Measurements from ENCODE around the gene ZFYVE1. TPM values are rescaled to one million over a fixed set of nuclear protein-coding genes. Genes with fewer than 3 reads are reported as not detected.

ZFYVE1 gene
- polyA plus RNA-seq, 1 of the 3 experiments (the other 2 are of a cell fraction) = 18.6 TPM

DNA sequence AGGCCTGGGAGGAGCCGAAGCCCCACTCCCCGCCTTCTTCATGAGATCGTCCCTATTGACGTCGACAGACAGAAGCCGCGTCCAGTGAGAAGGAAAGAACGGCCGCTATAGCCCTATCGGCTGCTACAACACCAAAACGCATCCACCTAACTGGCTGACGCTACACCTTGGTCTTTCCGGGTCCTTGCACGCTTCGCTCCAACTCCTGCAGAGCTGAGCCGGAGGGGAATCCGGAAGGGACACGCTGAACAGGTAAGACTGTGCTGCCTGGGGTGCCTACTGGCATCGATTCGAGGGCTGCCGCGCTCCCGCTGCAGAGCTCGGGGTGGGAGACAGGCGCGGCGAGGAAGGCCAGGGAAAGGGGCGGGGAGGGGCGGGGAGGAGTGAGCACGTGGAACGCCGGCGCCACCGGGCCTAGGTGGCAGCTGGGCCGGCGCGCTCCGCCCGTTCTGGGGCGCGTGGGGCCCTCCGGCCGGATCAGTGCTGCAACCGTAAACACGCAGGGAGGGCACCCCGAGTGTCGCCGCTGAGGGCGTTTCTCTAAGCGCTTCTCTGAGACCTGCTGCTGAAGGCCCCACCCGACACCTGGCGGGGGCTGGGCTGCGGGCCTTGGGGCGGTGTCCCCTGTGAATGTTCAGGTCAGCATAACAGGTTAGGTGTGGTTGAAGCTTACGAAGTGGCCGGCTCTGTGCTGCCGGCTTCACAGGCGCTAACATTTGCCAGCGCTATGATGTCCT lies 100.4 kb downstream of the ZFYVE1 start, which contains the start of gene DCAF4 (continued):
- TF ChIP-seq MXI1 (IDR thresholded peaks at IDR 0.05; ENCODE audit: low read depth, low read length) = peak; percentile 99
- TF ChIP-seq, protein P1, sequence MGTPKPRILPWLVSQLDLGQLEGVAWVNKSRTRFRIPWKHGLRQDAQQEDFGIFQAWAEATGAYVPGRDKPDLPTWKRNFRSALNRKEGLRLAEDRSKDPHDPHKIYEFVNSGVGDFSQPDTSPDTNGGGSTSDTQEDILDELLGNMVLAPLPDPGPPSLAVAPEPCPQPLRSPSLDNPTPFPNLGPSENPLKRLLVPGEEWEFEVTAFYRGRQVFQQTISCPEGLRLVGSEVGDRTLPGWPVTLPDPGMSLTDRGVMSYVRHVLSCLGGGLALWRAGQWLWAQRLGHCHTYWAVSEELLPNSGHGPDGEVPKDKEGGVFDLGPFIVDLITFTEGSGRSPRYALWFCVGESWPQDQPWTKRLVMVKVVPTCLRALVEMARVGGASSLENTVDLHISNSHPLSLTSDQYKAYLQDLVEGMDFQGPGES (IDR thresholded peaks at IDR 0.05; ENCODE audit: low read depth, low read length) = peak; percentile 78
- TF ChIP-seq, protein P2, sequence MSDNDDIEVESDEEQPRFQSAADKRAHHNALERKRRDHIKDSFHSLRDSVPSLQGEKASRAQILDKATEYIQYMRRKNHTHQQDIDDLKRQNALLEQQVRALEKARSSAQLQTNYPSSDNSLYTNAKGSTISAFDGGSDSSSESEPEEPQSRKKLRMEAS (IDR thresholded peaks at IDR 0.05; ENCODE audit: low read depth) = peak; percentile 86; the same call in 1 of the 2 replicates
- TF ChIP-seq TEAD4 (IDR thresholded peaks at IDR 0.05; ENCODE audit: borderline replicate concordance, insufficient read depth) = no peak
- TF ChIP-seq RAD21 (IDR thresholded peaks at IDR 0.05; ENCODE audit: low read length) = no peak
- TF ChIP-seq GABPA (IDR thresholded peaks at IDR 0.05; ENCODE audit: low read depth) = peak; percentile 48
- TF ChIP-seq, protein P3, sequence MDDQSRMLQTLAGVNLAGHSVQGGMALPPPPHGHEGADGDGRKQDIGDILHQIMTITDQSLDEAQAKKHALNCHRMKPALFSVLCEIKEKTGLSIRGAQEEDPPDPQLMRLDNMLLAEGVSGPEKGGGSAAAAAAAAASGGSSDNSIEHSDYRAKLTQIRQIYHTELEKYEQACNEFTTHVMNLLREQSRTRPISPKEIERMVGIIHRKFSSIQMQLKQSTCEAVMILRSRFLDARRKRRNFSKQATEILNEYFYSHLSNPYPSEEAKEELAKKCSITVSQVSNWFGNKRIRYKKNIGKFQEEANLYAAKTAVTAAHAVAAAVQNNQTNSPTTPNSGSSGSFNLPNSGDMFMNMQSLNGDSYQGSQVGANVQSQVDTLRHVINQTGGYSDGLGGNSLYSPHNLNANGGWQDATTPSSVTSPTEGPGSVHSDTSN (IDR thresholded peaks at IDR 0.05) = peak; percentile 99
- no peak for TF ChIP-seq POLR2AphosphoS5 (IDR thresholded peaks at IDR 0.05; ENCODE audit: low read depth, low read length)
- TF ChIP-seq NRF1 (IDR thresholded peaks at IDR 0.05; ENCODE audit: low read depth, low read length) = no peak

DNA sequence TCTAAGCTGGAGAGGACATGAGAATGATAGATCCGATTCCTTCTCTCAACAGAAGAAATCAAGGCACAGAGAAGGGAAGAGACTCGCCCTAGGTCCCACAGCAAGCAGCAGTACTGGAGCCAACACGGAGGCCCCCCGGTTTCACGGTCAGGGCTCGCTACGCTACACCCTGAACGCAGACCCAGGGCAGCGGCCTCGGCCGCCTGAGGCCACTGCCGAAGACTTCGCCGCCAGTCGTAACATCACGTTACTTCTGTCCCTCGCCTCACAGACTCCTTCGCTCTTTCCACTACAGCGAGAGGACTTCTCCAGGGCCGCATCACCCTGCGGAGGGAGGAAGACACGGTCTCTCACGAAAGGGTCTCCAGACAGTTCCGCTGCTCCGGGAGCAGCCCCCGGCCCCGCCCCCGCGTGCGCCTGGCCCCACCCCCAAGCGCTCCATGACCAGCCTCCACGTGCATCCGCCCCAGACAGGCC lies 101.1 kb downstream of the ZFYVE1 start:
- H3K9ac ChIP-seq = peak overlapping the region; percentile 16; the same call in 1 of the 2 replicates
- peaks cover 16% of the 10 kb centered on the region for H3K79me2 ChIP-seq (ENCODE audit: insufficient read depth)
- H3K27me3 ChIP-seq (ENCODE audit: insufficient read depth) = no peaks in the 10 kb centered on the region
- no peaks in the 10 kb centered on the region for H3K9me3 ChIP-seq
- peak overlapping the region; percentile 70; the same call in 1 of the 2 replicates for H2AFZ ChIP-seq (ENCODE audit: low read depth)
- H3K4me3 ChIP-seq (ENCODE audit: low read depth in 2 of 2, low read length in 1 of 2) = peak overlapping the region; percentile 79 to 93
- H3K27ac ChIP-seq (ENCODE audit: low read depth in 2 of 2, low read length in 1 of 2) = no peak overlapping the region
- DNase-seq = no peak
- H3K9me2 ChIP-seq = no peaks in the 10 kb centered on the region
- H3K4me2 ChIP-seq = peak overlapping the region; percentile 100
- H3K4me1 ChIP-seq (ENCODE audit: control insufficient read depth in 1 of 2, insufficient read depth in 2 of 2, low read depth in 1 of 2, low read length in 1 of 2) = peaks cover 0 to 12% of the 10 kb centered on the region in 2 experiments; a peak in 1 of 4 replicates
- POLR2A ChIA-PET = interaction anchor here (0.6 kb wide), 1 partner anchor 47 kb away, joined by 3 read pairs; no protein-coding TSS in a partner anchor
- TF ChIP-seq FOXJ3 (CRISPR knock-in tag; IDR thresholded peaks at IDR 0.05) = no peak
- TF ChIP-seq SIN3A (IDR thresholded peaks at IDR 0.05; ENCODE audit: borderline replicate concordance, low read depth, low read length) = no peak
- TF ChIP-seq, protein P3 (IDR thresholded peaks at IDR 0.05) = no peak
- TF ChIP-seq RFX5 (IDR thresholded peaks at IDR 0.05; ENCODE audit: low read length) = no peak
- no peak for TF ChIP-seq FOXM1 (IDR thresholded peaks at IDR 0.05; ENCODE audit: low read depth)
- TF ChIP-seq NRF1 (IDR thresholded peaks at IDR 0.05; ENCODE audit: low read depth, low read length) = peak; percentile 1; the same call in 1 of the 2 replicates
- no peak for TF ChIP-seq GABPA (IDR thresholded peaks at IDR 0.05; ENCODE audit: low read depth)
- WGBS (ENCODE audit: low lambda C conversion rate) = 22% methylated on average over 23 of the region's 33 CpGs
- no peaks in the 10 kb centered on the region for H4K20me1 ChIP-seq (ENCODE audit: insufficient read depth)
- H3K36me3 ChIP-seq (replicated peaks in 1 of 2; ENCODE audit: control insufficient read depth in 1 of 2, insufficient read depth in 2 of 2, low read length in 1 of 2) = no peaks in the 10 kb centered on the region
- CTCF ChIA-PET = interaction anchor here (1.6 to 4.3 kb wide), 4 partner anchors 22 to 412 kb away, joined by 10 to 34 read pairs (median 16); no protein-coding TSS in a partner anchor
- no peaks in the 10 kb centered on the region for H3F3A ChIP-seq (replicated peaks; ENCODE audit: insufficient read depth)

Data from SK-N-SH (cell line).